ENCODE measurements around the gene H2AZ1. TPM values are rescaled to one million over a fixed set of nuclear protein-coding genes. Genes with fewer than 3 reads are reported as not detected.

H2AZ1 gene
- total RNA-seq: 66.1 and 104 TPM in 2 replicates

GRCh38 chr4:99949999-99950912 is at the start of gene H2AZ1:
Gene H2AZ1 (minus strand): TSS chr4:99950275. CDS start chr4:99950170, 105 bp downstream.

DNA sequence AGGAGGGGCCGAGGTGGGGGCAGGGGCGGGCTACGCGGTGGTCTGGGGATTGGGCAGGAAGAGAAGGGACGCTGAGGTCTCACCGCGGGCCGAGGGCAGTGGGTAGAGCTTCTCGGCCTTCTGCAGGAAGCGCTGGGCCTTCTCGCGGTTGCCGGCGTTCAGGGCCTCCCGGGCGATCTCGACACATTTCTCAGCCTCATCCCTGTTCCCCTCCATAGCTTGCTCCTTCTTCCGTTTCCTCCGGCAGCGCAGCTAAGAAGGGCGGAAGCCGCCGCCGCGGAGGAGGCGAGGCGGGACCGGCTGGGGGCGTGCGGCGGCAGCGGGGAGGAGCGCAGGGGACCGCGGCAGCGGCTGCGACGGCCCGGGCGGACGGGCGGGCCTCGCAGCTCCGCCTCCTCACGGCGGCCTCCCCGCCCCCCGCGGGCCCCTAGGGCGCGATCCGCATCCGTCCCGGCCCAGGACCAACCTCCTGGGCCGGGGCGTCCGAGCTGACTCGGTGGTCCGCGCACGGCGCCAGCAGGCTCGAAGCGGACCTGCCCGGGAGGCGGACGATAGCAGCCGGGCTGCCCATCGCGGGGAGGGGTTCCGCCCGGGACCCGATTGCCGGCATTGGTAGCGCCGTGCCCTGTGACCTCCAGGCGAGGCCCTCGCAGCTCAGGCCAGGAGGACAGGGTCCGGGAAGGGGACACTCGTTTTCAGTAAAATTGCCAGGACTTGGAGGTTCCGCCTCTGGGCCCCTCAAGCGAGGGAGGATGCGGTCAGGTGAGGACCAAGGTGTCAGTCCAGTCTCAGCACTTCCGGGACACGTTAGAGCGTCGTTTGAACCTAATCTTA is 3.5 kb downstream of the H2AZ1 start, which contains the start of gene DNAJB14:
Gene DNAJB14, minus strand, starts transcription at position 263 of the 834 bp plus-strand sequence. Its CDS starts 47 bp downstream, at position 216.

Other genes starting within 250 kb of the H2AZ1 start
- gene DAPP1, start 133.4 kb downstream of the H2AZ1 start, total RNA-seq: not detected in 2 replicates
- 24.3 and 31.0 TPM in 2 replicates for gene LAMTOR3, start 55.8 kb downstream of the H2AZ1 start, total RNA-seq
- gene DNAJB14, start 3.7 kb downstream of the H2AZ1 start, total RNA-seq: 18.5 and 22.7 TPM in 2 replicates
- 1.9 and 2.7 TPM in 2 replicates for gene DDIT4L, start 240.2 kb upstream of the H2AZ1 start, total RNA-seq